HEK293 (cell line): ENCODE measurements around the gene PHAF1.

Source experiments
- FEZF1 ChIP-seq: fragments of 450-650 bp; formaldehyde crosslinking; IDR thresholded peaks from 2 replicates; pipeline ENCODE4 v1.5.1; 2016; ENCODE audit warnings: missing biosample characterization, missing genetic modification characterization
- SP3 ChIP-seq: fragments of 450-650 bp; formaldehyde crosslinking; IDR thresholded peaks from 2 replicates; pipeline ENCODE4 v1.5.1; 2016; ENCODE audit warnings: missing biosample characterization, missing genetic modification characterization
- TCF7L2 ChIP-seq: IDR thresholded peaks from 2 replicates; pipeline ENCODE4 v1.6.1; 2011; ENCODE audit warnings: low read depth, mild to moderate bottlenecking, inconsistent platforms, low read length, moderate library complexity, borderline replicate concordance
- ZBTB17 ChIP-seq: fragments of 450-650 bp; formaldehyde crosslinking; IDR thresholded peaks from 2 replicates; pipeline ENCODE4 v1.5.1; 2016; ENCODE audit warnings: missing biosample characterization, missing genetic modification characterization
- ZNF175 ChIP-seq: fragments of 450-650 bp; formaldehyde crosslinking; IDR thresholded peaks from 2 replicates; pipeline ENCODE4 v1.5.1; 2016; ENCODE audit warnings: missing biosample characterization, missing genetic modification characterization
- ZNF211 ChIP-seq: fragments of 450-650 bp; formaldehyde crosslinking; IDR thresholded peaks from 2 replicates; pipeline ENCODE4 v1.5.1; 2016; ENCODE audit warnings: low read depth, missing biosample characterization, missing genetic modification characterization
- ZNF221 ChIP-seq: fragments of 450-650 bp; formaldehyde crosslinking; IDR thresholded peaks from 2 replicates; pipeline ENCODE4 v1.5.1; 2017; ENCODE audit warnings: missing biosample characterization, missing genetic modification characterization, borderline replicate concordance
- ZNF335 ChIP-seq: fragments of 450-650 bp; formaldehyde crosslinking; conservative IDR thresholded peaks from 2 replicates; pipeline ENCODE4 v1.5.1; 2016; ENCODE audit warnings: missing biosample characterization, missing genetic modification characterization
- ZNF341 ChIP-seq: fragments of 450-650 bp; formaldehyde crosslinking; IDR thresholded peaks from 2 replicates; pipeline ENCODE4; 2016; ENCODE audit warnings: low read depth, missing biosample characterization, missing genetic modification characterization
- ZNF426 ChIP-seq: fragments of 450-650 bp; formaldehyde crosslinking; IDR thresholded peaks from 2 replicates; pipeline ENCODE4 v1.5.1; 2017; ENCODE audit warnings: missing biosample characterization, missing genetic modification characterization, mild to moderate bottlenecking, inconsistent platforms, moderate library complexity
- ZNF501 ChIP-seq: fragments of 450-650 bp; formaldehyde crosslinking; IDR thresholded peaks from 2 replicates; pipeline ENCODE4 v1.5.1; 2016; ENCODE audit warnings: missing biosample characterization, missing genetic modification characterization
- ZNF514 ChIP-seq: fragments of 450-650 bp; formaldehyde crosslinking; IDR thresholded peaks from 2 replicates; pipeline ENCODE4 v1.5.1; 2016; ENCODE audit warnings: missing biosample characterization, missing genetic modification characterization
- ZNF585B ChIP-seq: fragments of 450-650 bp; formaldehyde crosslinking; IDR thresholded peaks from 2 replicates; pipeline ENCODE4 v1.5.1; 2016; ENCODE audit warnings: missing biosample characterization, missing genetic modification characterization
- ZNF701 ChIP-seq: fragments of 450-650 bp; formaldehyde crosslinking; IDR thresholded peaks from 2 replicates; pipeline ENCODE4 v1.5.1; 2016; ENCODE audit warnings: missing biosample characterization, missing genetic modification characterization
- ZNF791 ChIP-seq: fragments of 450-650 bp; formaldehyde crosslinking; IDR thresholded peaks from 2 replicates; pipeline ENCODE4 v1.5.1; 2016; ENCODE audit warnings: missing biosample characterization, missing genetic modification characterization
- ZNF830 ChIP-seq: fragments of 450-650 bp; IDR thresholded peaks from 2 replicates; pipeline ENCODE4 v1.5.0; 2018; ENCODE audit warnings: missing biosample characterization, missing genetic modification characterization, low read depth, mild to moderate bottlenecking, moderate library complexity
- ZXDB ChIP-seq: fragments of 450-650 bp; formaldehyde crosslinking; IDR thresholded peaks from 2 replicates; pipeline ENCODE4 v1.5.1; 2016; ENCODE audit warnings: missing biosample characterization, missing genetic modification characterization
- TF ChIP-seq, protein P1 (sequence below): fragments of 450-650 bp; formaldehyde crosslinking; IDR thresholded peaks from 2 replicates; pipeline ENCODE4 v1.5.1; 2016; ENCODE audit warnings: missing biosample characterization, missing genetic modification characterization, borderline replicate concordance
- TF ChIP-seq, protein P2 (sequence below): fragments of 450-650 bp; formaldehyde crosslinking; IDR thresholded peaks from 2 replicates; pipeline ENCODE4 v1.5.1; 2016; ENCODE audit warnings: missing biosample characterization, missing genetic modification characterization
- TF ChIP-seq, protein P3 (sequence below): fragments of 450-650 bp; formaldehyde crosslinking; IDR thresholded peaks from 2 replicates; pipeline ENCODE4 v1.5.1; 2016; ENCODE audit warnings: missing biosample characterization, missing genetic modification characterization
- TF ChIP-seq, protein P4 (sequence below): sonication (generic); formaldehyde crosslinking; IDR thresholded peaks from 2 replicates; pipeline ENCODE4 v1.8.1; 2022; ENCODE audit warnings: mild to moderate bottlenecking, moderate library complexity, missing genetic modification reagents
- TF ChIP-seq, protein P5 (sequence below): fragments of 450-650 bp; formaldehyde crosslinking; IDR thresholded peaks from 2 replicates; pipeline ENCODE4 v1.5.1; 2016; ENCODE audit warnings: missing biosample characterization, missing genetic modification characterization

PHAF1 gene

DNA sequence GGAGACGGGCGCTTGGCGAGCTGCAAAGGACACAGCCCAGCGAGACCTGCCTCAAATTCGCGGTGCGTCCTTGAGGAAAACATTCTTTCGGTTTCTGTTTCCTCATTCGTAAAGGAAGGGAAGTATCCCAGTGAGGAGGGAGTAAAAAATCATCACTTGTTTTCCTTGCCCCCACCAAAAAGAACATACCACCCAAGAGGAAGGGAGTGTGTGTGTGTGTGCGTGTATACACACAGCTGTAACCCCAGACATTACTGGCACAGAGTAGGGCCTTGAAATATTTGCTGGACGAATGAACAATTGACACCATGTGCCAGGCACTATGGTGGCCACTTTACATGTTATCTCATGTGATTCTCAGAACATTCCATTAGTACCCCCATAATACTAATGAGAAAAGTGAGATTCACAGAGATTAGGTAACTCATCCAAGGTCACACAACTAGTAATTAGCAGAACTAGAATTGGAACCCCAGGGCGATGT lies 76.0 kb downstream of the PHAF1 start (continued):
- TF ChIP-seq, protein P1, sequence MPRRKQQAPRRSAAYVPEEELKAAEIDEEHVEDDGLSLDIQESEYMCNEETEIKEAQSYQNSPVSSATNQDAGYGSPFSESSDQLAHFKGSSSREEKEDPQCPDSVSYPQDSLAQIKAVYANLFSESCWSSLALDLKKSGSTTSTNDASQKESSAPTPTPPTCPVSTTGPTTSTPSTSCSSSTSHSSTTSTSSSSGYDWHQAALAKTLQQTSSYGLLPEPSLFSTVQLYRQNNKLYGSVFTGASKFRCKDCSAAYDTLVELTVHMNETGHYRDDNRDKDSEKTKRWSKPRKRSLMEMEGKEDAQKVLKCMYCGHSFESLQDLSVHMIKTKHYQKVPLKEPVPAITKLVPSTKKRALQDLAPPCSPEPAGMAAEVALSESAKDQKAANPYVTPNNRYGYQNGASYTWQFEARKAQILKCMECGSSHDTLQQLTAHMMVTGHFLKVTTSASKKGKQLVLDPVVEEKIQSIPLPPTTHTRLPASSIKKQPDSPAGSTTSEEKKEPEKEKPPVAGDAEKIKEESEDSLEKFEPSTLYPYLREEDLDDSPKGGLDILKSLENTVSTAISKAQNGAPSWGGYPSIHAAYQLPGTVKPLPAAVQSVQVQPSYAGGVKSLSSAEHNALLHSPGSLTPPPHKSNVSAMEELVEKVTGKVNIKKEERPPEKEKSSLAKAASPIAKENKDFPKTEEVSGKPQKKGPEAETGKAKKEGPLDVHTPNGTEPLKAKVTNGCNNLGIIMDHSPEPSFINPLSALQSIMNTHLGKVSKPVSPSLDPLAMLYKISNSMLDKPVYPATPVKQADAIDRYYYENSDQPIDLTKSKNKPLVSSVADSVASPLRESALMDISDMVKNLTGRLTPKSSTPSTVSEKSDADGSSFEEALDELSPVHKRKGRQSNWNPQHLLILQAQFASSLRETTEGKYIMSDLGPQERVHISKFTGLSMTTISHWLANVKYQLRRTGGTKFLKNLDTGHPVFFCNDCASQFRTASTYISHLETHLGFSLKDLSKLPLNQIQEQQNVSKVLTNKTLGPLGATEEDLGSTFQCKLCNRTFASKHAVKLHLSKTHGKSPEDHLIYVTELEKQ (tag by site-specific recombination), result no peak
- TF ChIP-seq, protein P2, sequence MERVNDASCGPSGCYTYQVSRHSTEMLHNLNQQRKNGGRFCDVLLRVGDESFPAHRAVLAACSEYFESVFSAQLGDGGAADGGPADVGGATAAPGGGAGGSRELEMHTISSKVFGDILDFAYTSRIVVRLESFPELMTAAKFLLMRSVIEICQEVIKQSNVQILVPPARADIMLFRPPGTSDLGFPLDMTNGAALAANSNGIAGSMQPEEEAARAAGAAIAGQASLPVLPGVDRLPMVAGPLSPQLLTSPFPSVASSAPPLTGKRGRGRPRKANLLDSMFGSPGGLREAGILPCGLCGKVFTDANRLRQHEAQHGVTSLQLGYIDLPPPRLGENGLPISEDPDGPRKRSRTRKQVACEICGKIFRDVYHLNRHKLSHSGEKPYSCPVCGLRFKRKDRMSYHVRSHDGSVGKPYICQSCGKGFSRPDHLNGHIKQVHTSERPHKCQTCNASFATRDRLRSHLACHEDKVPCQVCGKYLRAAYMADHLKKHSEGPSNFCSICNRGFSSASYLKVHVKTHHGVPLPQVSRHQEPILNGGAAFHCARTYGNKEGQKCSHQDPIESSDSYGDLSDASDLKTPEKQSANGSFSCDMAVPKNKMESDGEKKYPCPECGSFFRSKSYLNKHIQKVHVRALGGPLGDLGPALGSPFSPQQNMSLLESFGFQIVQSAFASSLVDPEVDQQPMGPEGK (tag by site-specific recombination), result 0 out of 2 replicates have a peak, but pooled peaks have one; percentile 2
- no peak for TF ChIP-seq ZNF791
- no peak for TF ChIP-seq ZNF701
- TF ChIP-seq ZNF335 (tag by site-specific recombination), result peak; percentile 9; the same call in 1 of the 2 replicates
- 0 out of 2 replicates have a peak, but pooled peaks have one; percentile 3 for TF ChIP-seq ZNF341 (tag by site-specific recombination)
- TF ChIP-seq SP3 (tag by site-specific recombination), result no peak
- TF ChIP-seq ZXDB (tag by site-specific recombination), result no peak
- no peak for TF ChIP-seq ZNF501 (tag by site-specific recombination)
- TF ChIP-seq, protein P3, sequence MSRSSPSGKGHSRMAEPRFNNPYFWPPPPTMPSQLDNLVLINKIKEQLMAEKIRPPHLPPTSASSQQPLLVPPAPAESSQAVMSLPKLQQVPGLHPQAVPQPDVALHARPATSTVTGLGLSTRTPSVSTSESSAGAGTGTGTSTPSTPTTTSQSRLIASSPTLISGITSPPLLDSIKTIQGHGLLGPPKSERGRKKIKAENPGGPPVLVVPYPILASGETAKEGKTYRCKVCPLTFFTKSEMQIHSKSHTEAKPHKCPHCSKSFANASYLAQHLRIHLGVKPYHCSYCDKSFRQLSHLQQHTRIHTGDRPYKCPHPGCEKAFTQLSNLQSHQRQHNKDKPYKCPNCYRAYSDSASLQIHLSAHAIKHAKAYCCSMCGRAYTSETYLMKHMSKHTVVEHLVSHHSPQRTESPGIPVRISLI (tag by site-specific recombination), result no peak
- TF ChIP-seq, protein P4, sequence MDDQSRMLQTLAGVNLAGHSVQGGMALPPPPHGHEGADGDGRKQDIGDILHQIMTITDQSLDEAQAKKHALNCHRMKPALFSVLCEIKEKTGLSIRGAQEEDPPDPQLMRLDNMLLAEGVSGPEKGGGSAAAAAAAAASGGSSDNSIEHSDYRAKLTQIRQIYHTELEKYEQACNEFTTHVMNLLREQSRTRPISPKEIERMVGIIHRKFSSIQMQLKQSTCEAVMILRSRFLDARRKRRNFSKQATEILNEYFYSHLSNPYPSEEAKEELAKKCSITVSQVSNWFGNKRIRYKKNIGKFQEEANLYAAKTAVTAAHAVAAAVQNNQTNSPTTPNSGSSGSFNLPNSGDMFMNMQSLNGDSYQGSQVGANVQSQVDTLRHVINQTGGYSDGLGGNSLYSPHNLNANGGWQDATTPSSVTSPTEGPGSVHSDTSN (CRISPR knock-in tag), result no peak
- no peak for TF ChIP-seq ZNF175 (tag by site-specific recombination)
- TF ChIP-seq ZNF221 (tag by site-specific recombination), result no peak
- no peak for TF ChIP-seq ZNF211
- 0 out of 2 replicates have a peak, but pooled peaks have one; percentile 32 for TF ChIP-seq ZBTB17
- no peak for TF ChIP-seq ZNF514 (tag by site-specific recombination)
- no peak for TF ChIP-seq ZNF426 (tag by site-specific recombination)
- TF ChIP-seq ZNF585B (tag by site-specific recombination), result no peak
- no peak for TF ChIP-seq FEZF1
- no peak for TF ChIP-seq TCF7L2
- TF ChIP-seq ZNF830, result no peak
- TF ChIP-seq, protein P5, sequence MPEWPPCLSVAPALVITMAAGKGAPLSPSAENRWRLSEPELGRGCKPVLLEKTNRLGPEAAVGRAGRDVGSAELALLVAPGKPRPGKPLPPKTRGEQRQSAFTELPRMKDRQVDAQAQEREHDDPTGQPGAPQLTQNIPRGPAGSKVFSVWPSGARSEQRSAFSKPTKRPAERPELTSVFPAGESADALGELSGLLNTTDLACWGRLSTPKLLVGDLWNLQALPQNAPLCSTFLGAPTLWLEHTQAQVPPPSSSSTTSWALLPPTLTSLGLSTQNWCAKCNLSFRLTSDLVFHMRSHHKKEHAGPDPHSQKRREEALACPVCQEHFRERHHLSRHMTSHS (tag by site-specific recombination), result no peak
